NCI-H510A (cell line): ENCODE measurements around the gene OR56A1.

Experiments used
- DNase-seq: peaks from one replicate; lab custom pipeline; 2025; lab: John Stamatoyannopoulos, UW

OR56A1 gene

GRCh38 chr11:5989203-5989602 lies 41.4 kb downstream of the OR56A1 start:
- DNase-seq, result no peak

GRCh38 chr11:5986885-5987284 lies 43.7 kb downstream of the OR56A1 start, which contains the start of gene OR52L1:
Gene OR52L1, minus strand, starts transcription at chr11:5986985. Its CDS starts 55 bp downstream, at chr11:5986930.
- DNase-seq, result no peak

GRCh38 chr11:5983443-5983842 lies 47.1 kb downstream of the OR56A1 start:
- DNase-seq, result no peak

DNA sequence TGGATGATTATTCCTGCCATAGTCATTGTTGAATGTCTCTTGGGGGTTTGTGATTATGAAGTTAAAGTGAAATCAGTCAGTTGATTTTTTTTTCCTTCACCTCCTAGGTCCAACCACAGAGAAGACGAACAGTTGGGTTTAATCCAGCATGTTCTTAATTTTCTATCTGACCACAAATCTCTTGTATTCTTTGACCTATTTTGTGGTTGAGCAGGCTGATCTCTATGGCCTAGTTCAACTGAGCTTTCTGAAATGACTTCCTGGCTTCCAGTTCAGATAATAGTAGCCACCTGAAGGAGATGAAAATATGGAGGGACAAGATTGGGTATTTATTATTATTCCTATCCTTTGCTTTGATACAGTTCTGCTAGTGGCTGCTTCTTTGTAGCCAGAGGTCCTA lies 57.0 kb downstream of the OR56A1 start:
- no peak for DNase-seq
